ENCODE results near the gene SEZ6.

DNA sequence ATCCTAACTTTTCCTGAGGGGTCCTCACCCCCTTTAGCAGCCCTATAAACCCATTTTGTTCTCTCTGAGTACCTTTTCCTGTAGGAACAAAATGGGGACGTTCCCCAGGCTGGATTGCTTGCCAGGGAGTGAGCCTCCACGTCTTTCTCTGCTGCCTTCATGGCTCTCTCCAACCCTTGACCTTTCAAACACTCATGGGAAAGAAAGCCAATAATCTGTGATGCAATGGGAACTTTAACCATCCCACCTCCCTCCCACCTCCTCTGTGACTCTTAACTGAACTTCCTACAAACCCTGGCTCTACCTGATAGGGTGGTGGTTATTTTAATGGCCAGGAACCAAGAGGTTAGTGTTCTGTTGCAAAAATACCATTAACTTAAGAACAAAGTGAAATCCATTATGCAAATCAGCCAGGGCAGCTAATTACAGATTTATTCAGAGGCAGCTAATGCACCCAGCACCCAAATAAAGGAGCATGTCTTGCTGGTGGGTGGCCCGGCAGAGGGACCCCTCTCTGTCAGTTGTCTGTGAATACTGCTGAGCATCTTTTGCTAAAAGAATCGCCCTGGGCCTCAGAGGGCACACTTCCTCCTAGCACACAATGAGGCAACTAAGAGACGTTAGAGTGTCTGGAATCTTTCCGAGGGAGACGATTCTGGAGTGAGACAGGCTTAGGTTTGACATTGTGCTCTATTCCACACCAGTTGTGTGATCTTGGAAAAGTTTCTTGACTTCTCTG is 40.1 kb upstream of the SEZ6 start:
- TF ChIP-seq, protein P1, sequence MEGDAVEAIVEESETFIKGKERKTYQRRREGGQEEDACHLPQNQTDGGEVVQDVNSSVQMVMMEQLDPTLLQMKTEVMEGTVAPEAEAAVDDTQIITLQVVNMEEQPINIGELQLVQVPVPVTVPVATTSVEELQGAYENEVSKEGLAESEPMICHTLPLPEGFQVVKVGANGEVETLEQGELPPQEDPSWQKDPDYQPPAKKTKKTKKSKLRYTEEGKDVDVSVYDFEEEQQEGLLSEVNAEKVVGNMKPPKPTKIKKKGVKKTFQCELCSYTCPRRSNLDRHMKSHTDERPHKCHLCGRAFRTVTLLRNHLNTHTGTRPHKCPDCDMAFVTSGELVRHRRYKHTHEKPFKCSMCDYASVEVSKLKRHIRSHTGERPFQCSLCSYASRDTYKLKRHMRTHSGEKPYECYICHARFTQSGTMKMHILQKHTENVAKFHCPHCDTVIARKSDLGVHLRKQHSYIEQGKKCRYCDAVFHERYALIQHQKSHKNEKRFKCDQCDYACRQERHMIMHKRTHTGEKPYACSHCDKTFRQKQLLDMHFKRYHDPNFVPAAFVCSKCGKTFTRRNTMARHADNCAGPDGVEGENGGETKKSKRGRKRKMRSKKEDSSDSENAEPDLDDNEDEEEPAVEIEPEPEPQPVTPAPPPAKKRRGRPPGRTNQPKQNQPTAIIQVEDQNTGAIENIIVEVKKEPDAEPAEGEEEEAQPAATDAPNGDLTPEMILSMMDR (IDR thresholded peaks at IDR 0.05) = no peak
- no peak for TF ChIP-seq POLR2A (IDR thresholded peaks at IDR 0.05)
